ENCODE measurements around the gene MAP9. TPM values are rescaled to one million over a fixed set of nuclear protein-coding genes. Genes with fewer than 3 reads are reported as not detected.

MAP9 gene
- total and polyA plus RNA-seq, 2 experiments from 2014 or later = 1.8 to 6.2 TPM

GRCh38 chr4:155353923-155354540 is 22.7 kb downstream of the MAP9 start:
- Histone ChIP-seq H3K9ac (no peak overlapping the region), H3K4me1 (ENCODE audit: insufficient read depth) (no peaks in the 10 kb centered on the region), H4K20me1 (ENCODE audit: insufficient read depth) (no peaks in the 10 kb centered on the region), H3K9me2 (ENCODE audit: insufficient read depth) (no peaks in the 10 kb centered on the region), H3K4me2 (ENCODE audit: unreplicated experiment) (no peak overlapping the region), H3K36me3 (ENCODE audit: low read depth) (no peaks in the 10 kb centered on the region), H3K4me3 (no peak overlapping the region), H3K79me2 (ENCODE audit: insufficient read depth) (no peaks in the 10 kb centered on the region), H3F3A (ENCODE audit: insufficient read depth) (no peaks in the 10 kb centered on the region), H3K9me3 (ENCODE audit: low read depth) (no peaks in the 10 kb centered on the region), H3K27me3 (replicated peaks; ENCODE audit: insufficient read depth) (no peaks in the 10 kb centered on the region), H2AFZ (peak overlapping the region; percentile 57), H3K27ac (no peak overlapping the region)
- DNase-seq = peak; percentile 70
- WGBS, 2 experiments (ENCODE audit: low coverage in 1 of 2, low lambda C conversion rate in 2 of 2, missing lambda C conversion rate in 2 of 2) = 17 to 18% methylated on average over 8 of the region's 8 CpGs
- in situ Hi-C loops (cut with MboI) = loop anchor here (25.0 kb wide), 2 partner anchors 367 to 792 kb away; partner anchors contain the start of genes FGB and PLRG1
- TF ChIP-seq EZH2 (IDR thresholded peaks at IDR 0.05; ENCODE audit: insufficient read depth, poor library complexity, severe bottlenecking) (no peak), EZH2phosphoT487 (IDR thresholded peaks at IDR 0.05; ENCODE audit: insufficient read depth, low read depth) (no peak)

- H3K4me2 ChIP-seq (ENCODE audit: unreplicated experiment) = no peak overlapping the region
- no peak overlapping the region for H3K4me3 ChIP-seq
- H3K9ac ChIP-seq = no peak overlapping the region
- H3K9me3 ChIP-seq (ENCODE audit: low read depth) = no peaks in the 10 kb centered on the region
- H3K27ac ChIP-seq = no peak overlapping the region
- in situ Hi-C loops (cut with MboI) = no loop called here
- peak; percentile 53 for DNase-seq
- H3K79me2 ChIP-seq (ENCODE audit: insufficient read depth) = no peaks in the 10 kb centered on the region
- H3K36me3 ChIP-seq (ENCODE audit: low read depth) = no peaks in the 10 kb centered on the region
- H2AFZ ChIP-seq = no peak overlapping the region
- H4K20me1 ChIP-seq (ENCODE audit: insufficient read depth) = no peaks in the 10 kb centered on the region
- no peaks in the 10 kb centered on the region for H3K27me3 ChIP-seq (replicated peaks; ENCODE audit: insufficient read depth)
- 41 to 60% methylated on average over 1 of the region's 1 CpG for WGBS, 2 experiments (ENCODE audit: low coverage in 1 of 2, low lambda C conversion rate in 2 of 2, missing lambda C conversion rate in 2 of 2)
- H3K9me2 ChIP-seq (ENCODE audit: insufficient read depth) = no peaks in the 10 kb centered on the region
- no peaks in the 10 kb centered on the region for H3K4me1 ChIP-seq (ENCODE audit: insufficient read depth)
- no peaks in the 10 kb centered on the region for H3F3A ChIP-seq (ENCODE audit: insufficient read depth)
- TF ChIP-seq EZH2 (IDR thresholded peaks at IDR 0.05; ENCODE audit: insufficient read depth, poor library complexity, severe bottlenecking) (no peak), EZH2phosphoT487 (IDR thresholded peaks at IDR 0.05; ENCODE audit: insufficient read depth, low read depth) (no peak)
Observed at GRCh38 chr4:155342142-155342541, 34.6 kb downstream of the MAP9 start.

DNA sequence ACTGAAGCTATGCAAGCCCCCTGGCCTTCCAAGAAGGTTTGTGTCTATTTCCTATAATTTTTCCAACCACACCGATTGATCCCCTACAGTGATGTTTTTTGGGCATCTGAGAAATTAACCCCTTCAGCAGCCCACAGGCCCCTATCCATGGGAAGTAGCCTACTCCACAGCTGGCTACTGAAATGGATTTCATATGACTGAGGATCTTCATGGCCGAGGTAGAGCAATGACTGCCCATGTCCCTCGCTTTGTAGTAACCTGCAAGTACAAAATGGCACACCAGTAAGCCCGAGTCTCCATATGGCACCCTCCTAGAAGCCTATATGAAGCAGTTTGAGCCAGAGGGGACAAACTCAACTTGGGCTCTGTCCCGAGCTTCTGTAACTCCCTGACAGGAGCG is 36.8 kb downstream of the MAP9 start:
- in situ Hi-C loops (cut with MboI) = no loop called here
- no peak for DNase-seq
- H3K79me2 ChIP-seq (ENCODE audit: insufficient read depth) = no peaks in the 10 kb centered on the region
- WGBS, 2 experiments (ENCODE audit: low coverage in 1 of 2, low lambda C conversion rate in 2 of 2, missing lambda C conversion rate in 2 of 2) = 12 to 27% methylated on average over 6 of the region's 6 CpGs
- no peaks in the 10 kb centered on the region for H4K20me1 ChIP-seq (ENCODE audit: insufficient read depth)
- H3K27me3 ChIP-seq (replicated peaks; ENCODE audit: insufficient read depth) = no peaks in the 10 kb centered on the region
- no peaks in the 10 kb centered on the region for H3K9me2 ChIP-seq (ENCODE audit: insufficient read depth)
- no peak overlapping the region for H3K9ac ChIP-seq
- no peak for TF ChIP-seq EZH2phosphoT487 (IDR thresholded peaks at IDR 0.05; ENCODE audit: insufficient read depth, low read depth)
- no peak for TF ChIP-seq EZH2 (IDR thresholded peaks at IDR 0.05; ENCODE audit: insufficient read depth, poor library complexity, severe bottlenecking)
- no peaks in the 10 kb centered on the region for H3F3A ChIP-seq (ENCODE audit: insufficient read depth)
- no peaks in the 10 kb centered on the region for H3K4me1 ChIP-seq (ENCODE audit: insufficient read depth)
- H2AFZ ChIP-seq = no peak overlapping the region
- no peak overlapping the region for H3K27ac ChIP-seq
- no peak overlapping the region for H3K4me2 ChIP-seq (ENCODE audit: unreplicated experiment)
- no peaks in the 10 kb centered on the region for H3K9me3 ChIP-seq (ENCODE audit: low read depth)
- H3K36me3 ChIP-seq (ENCODE audit: low read depth) = no peaks in the 10 kb centered on the region
- H3K4me3 ChIP-seq = no peak overlapping the region

DNA sequence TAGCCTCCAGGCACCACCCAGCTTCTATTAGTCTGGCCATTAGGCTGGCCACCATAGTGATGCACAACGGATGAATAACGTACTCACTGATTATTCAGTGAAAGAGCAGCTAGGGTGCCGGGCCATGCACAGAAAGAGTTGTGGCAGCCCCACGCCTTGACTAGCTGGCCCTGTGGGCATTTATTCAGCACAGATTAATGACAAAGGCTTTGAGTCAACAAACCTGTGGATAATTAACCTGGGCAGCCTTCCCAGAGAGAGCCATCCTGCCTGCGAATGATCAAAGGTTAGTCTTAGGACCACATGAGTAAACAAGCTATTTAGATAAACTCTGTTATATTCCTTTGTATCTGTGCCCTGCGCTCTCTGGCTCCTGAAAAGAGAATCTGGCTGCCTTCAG is 37.2 kb downstream of the MAP9 start:
- Histone ChIP-seq H3K36me3 (ENCODE audit: low read depth) (no peaks in the 10 kb centered on the region), H3K79me2 (ENCODE audit: insufficient read depth) (no peaks in the 10 kb centered on the region), H3K9me2 (ENCODE audit: insufficient read depth) (no peaks in the 10 kb centered on the region), H2AFZ (no peak overlapping the region), H3K4me2 (ENCODE audit: unreplicated experiment) (no peak overlapping the region), H3F3A (ENCODE audit: insufficient read depth) (no peaks in the 10 kb centered on the region), H4K20me1 (ENCODE audit: insufficient read depth) (no peaks in the 10 kb centered on the region), H3K9me3 (ENCODE audit: low read depth) (no peaks in the 10 kb centered on the region), H3K4me1 (ENCODE audit: insufficient read depth) (no peaks in the 10 kb centered on the region), H3K27me3 (replicated peaks; ENCODE audit: insufficient read depth) (no peaks in the 10 kb centered on the region), H3K27ac (no peak overlapping the region), H3K9ac (no peak overlapping the region), H3K4me3 (no peak overlapping the region)
- no peak for DNase-seq
- TF ChIP-seq EZH2 (IDR thresholded peaks at IDR 0.05; ENCODE audit: insufficient read depth, poor library complexity, severe bottlenecking) (no peak), EZH2phosphoT487 (IDR thresholded peaks at IDR 0.05; ENCODE audit: insufficient read depth, low read depth) (no peak)
- WGBS, 2 experiments (ENCODE audit: low coverage in 1 of 2, low lambda C conversion rate in 2 of 2, missing lambda C conversion rate in 2 of 2) = 54 to 55% methylated on average over 6 of the region's 6 CpGs
- in situ Hi-C loops (cut with MboI) = no loop called here

All from GM23248 (cell line).